ENCODE measurements around the gene ZNF609. TPM values are rescaled to one million over a fixed set of nuclear protein-coding genes. Genes with fewer than 3 reads are reported as not detected.
"Not testable (repeated sequence)": the region's sequence is repeated elsewhere in the genome, so short reads cannot be mapped to it uniquely, and the experiment has no call there.

The ZNF609 gene
- total RNA-seq, 1 donor from 2014 or later: 45.8 TPM

GRCh38 chr15:64580696-64581407 is 120.5 kb downstream of the ZNF609 start:
- intact Hi-C loops (cut with micrococcal nuclease): loop anchor here (5.0 kb wide), 2 partner anchors 41 to 71 kb away; no protein-coding TSS in a partner anchor

- intact Hi-C loops (cut with micrococcal nuclease): loop anchor here (5.0 kb wide), 2 partner anchors 41 to 71 kb away; no protein-coding TSS in a partner anchor
These were observed 121.0 kb downstream of the ZNF609 start for GRCh38 chr15:64581408-64581761.

GRCh38 chr15:64582202-64582601 is 121.8 kb downstream of the ZNF609 start:
- intact Hi-C loops (cut with micrococcal nuclease): loop anchor here (5.0 kb wide), 2 partner anchors 40 to 70 kb away; no protein-coding TSS in a partner anchor

- intact Hi-C loops (cut with micrococcal nuclease): loop anchor here (5.0 kb wide), 2 partner anchors 39 to 69 kb away; no protein-coding TSS in a partner anchor
These were observed 123.1 kb downstream of the ZNF609 start for GRCh38 chr15:64583519-64583918.

GRCh38 chr15:64583983-64584382 is 123.6 kb downstream of the ZNF609 start:
- intact Hi-C loops (cut with micrococcal nuclease): loop anchor here (5.0 kb wide), 2 partner anchors 38 to 68 kb away; no protein-coding TSS in a partner anchor

GRCh38 chr15:64586259-64586870 is 126.0 kb downstream of the ZNF609 start:
- intact Hi-C loops (cut with micrococcal nuclease): no loop called here

GRCh38 chr15:64586984-64587383 is 126.6 kb downstream of the ZNF609 start:
- intact Hi-C loops (cut with micrococcal nuclease): no loop called here

- intact Hi-C loops (cut with micrococcal nuclease): no loop called here
These were observed 129.2 kb downstream of the ZNF609 start for GRCh38 chr15:64589435-64590084.

GRCh38 chr15:64592845-64593244 is 132.5 kb downstream of the ZNF609 start:
- intact Hi-C loops (cut with micrococcal nuclease): not testable (repeated sequence)

GRCh38 chr15:64596701-64597476 is 136.5 kb downstream of the ZNF609 start:
- intact Hi-C loops (cut with micrococcal nuclease): loop anchor here (1.0 to 2.0 kb wide), 2 partner anchors 26 to 136 kb away; partner anchors contain the start of gene ZNF609

- intact Hi-C loops (cut with micrococcal nuclease): loop anchor here (1.0 to 2.0 kb wide), 2 partner anchors 26 to 137 kb away; partner anchors contain the start of gene ZNF609
These were observed 137.1 kb downstream of the ZNF609 start for GRCh38 chr15:64597477-64597822.

GRCh38 chr15:64599226-64599625 is 138.8 kb downstream of the ZNF609 start:
- intact Hi-C loops (cut with micrococcal nuclease): no loop called here

GRCh38 chr15:64599716-64600115 is 139.3 kb downstream of the ZNF609 start:
- intact Hi-C loops (cut with micrococcal nuclease): no loop called here

- intact Hi-C loops (cut with micrococcal nuclease): no loop called here
These were observed 140.4 kb downstream of the ZNF609 start for GRCh38 chr15:64600794-64601193.

- intact Hi-C loops (cut with micrococcal nuclease): no loop called here
These were observed 143.9 kb downstream of the ZNF609 start for GRCh38 chr15:64604319-64604718.

GRCh38 chr15:64607416-64607815 is 147.0 kb downstream of the ZNF609 start:
- intact Hi-C loops (cut with micrococcal nuclease): not testable (repeated sequence)

- intact Hi-C loops (cut with micrococcal nuclease): no loop called here
These were observed 150.0 kb downstream of the ZNF609 start for GRCh38 chr15:64610257-64610919.

GRCh38 chr15:64611085-64611725 is 150.8 kb downstream of the ZNF609 start:
- intact Hi-C loops (cut with micrococcal nuclease): no loop called here

- intact Hi-C loops (cut with micrococcal nuclease): no loop called here
These were observed 154.1 kb downstream of the ZNF609 start for GRCh38 chr15:64614519-64614918.

GRCh38 chr15:64617727-64618126 is 157.3 kb downstream of the ZNF609 start:
- intact Hi-C loops (cut with micrococcal nuclease): no loop called here

Measured in T-helper 1 cell treated with Interleukin-12 subunit alpha and Interleukin-12 subunit beta and Interleukin-4 antibody, amounts not matched to agents 30 ng/mL and 1 ng/mL, for 36 hours (primary cell).